ENCODE results near the gene FA2H. TPM values are rescaled to one million over a fixed set of nuclear protein-coding genes. Genes with fewer than 3 reads are reported as not detected.
"Not testable (repeated sequence)": the region's sequence is repeated elsewhere in the genome, so short reads cannot be mapped to it uniquely, and the experiment has no call there.

FA2H gene
- total RNA-seq, 3 donors from 2014 or later, result 0.33 to 1.8 TPM; not detected in 1

DNA sequence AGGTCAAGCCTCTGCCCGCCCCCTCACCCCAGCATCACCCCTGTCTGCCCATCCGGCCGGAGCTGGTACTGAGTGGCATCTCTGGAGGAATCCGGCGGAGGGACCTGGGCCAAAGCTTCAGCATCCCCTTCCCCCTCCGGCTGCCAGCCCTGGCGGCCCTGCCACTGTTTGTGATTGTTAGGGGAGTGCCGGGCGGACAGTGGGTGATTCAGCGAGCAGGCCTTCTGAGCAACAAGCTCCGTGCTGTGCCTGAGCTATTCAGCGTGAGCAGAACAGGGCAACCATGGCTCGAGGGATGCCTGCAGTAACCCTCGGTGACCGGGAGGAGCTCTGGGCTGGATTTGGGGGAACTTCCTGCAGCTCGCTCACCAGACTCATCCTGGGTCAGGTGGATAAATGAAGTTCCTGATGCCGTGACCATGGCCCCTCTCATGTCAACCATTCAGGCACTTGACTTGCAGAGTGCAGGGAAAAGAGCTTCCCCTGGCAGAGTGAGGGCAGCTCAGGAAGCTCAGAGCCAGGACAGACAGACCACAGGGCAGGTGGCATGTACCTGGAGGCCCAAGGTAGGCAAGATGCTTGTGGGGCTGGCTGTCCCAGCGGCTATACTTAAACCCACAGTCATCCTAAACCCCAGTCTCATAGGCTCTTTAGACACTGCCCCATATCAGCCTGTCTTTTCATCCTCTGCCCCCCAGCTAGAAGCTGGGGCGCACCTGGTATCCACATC is 49.6 kb downstream of the FA2H start:
- H3K27ac ChIP-seq, result peak overlapping the region in 1 of 2 donors; percentile 29
- intact Hi-C loops (cut with DNase I; ENCODE audit: low total_unique reads), result no loop called here
- no peaks in the 10 kb centered on the region for H3K27me3 ChIP-seq

DNA sequence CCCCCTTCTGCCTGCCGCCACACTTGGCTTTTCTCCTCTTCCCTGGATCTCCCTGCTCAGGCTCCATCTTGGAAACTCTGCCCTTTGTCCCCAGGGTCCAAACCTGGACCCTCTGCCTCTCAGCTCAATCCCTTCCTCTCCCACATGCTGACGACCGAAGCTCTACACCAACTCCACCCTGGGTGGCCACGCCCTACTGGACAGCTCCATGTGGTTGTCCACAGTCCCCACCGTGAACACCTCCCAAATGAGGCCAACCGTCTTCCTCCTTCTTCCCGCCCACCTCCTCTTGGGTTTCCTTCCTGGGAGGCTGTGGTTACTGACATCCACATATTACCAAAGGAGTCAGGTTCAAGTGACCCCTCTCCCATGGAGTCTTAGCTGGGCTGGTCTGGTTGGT is 51.4 kb downstream of the FA2H start:
- no peaks in the 10 kb centered on the region for H3K36me3 ChIP-seq
- H3K27ac ChIP-seq, result no peak overlapping the region
- intact Hi-C loops (cut with DNase I; ENCODE audit: low total_unique reads), result no loop called here
- H3K4me3 ChIP-seq, result no peak overlapping the region
- no peak for DNase-seq (ENCODE audit: low spot score in 2 of 2)
- TF ChIP-seq POLR2A (IDR thresholded peaks at IDR 0.05), result no peak
- no peak for TF ChIP-seq POLR2AphosphoS5 (IDR thresholded peaks at IDR 0.05)
- TF ChIP-seq, protein P1, sequence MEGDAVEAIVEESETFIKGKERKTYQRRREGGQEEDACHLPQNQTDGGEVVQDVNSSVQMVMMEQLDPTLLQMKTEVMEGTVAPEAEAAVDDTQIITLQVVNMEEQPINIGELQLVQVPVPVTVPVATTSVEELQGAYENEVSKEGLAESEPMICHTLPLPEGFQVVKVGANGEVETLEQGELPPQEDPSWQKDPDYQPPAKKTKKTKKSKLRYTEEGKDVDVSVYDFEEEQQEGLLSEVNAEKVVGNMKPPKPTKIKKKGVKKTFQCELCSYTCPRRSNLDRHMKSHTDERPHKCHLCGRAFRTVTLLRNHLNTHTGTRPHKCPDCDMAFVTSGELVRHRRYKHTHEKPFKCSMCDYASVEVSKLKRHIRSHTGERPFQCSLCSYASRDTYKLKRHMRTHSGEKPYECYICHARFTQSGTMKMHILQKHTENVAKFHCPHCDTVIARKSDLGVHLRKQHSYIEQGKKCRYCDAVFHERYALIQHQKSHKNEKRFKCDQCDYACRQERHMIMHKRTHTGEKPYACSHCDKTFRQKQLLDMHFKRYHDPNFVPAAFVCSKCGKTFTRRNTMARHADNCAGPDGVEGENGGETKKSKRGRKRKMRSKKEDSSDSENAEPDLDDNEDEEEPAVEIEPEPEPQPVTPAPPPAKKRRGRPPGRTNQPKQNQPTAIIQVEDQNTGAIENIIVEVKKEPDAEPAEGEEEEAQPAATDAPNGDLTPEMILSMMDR (IDR thresholded peaks at IDR 0.05), result no peak
- H3K4me1 ChIP-seq, result no peaks in the 10 kb centered on the region
- H3K9me3 ChIP-seq, result peaks cover 7 to 8% of the 10 kb centered on the region in 2 donors
- no peaks in the 10 kb centered on the region for H3K27me3 ChIP-seq

More for the DNA sequence above, 49.6 kb downstream of the FA2H start:
- Histone ChIP-seq H3K9me3 (peaks cover 7 to 8% of the 10 kb centered on the region in 2 donors), H3K4me3 (no peak overlapping the region), H3K36me3 (no peaks in the 10 kb centered on the region), H3K4me1 (peaks cover 0 to 7% of the 10 kb centered on the region in 2 donors)
- no peak for TF ChIP-seq POLR2A (IDR thresholded peaks at IDR 0.05)
- no peak for TF ChIP-seq POLR2AphosphoS5 (IDR thresholded peaks at IDR 0.05)
- TF ChIP-seq, protein P1 (IDR thresholded peaks at IDR 0.05), result peak in 1 of 3 donors; percentile 18
- DNase-seq (ENCODE audit: low spot score in 2 of 2), result no peak

DNA sequence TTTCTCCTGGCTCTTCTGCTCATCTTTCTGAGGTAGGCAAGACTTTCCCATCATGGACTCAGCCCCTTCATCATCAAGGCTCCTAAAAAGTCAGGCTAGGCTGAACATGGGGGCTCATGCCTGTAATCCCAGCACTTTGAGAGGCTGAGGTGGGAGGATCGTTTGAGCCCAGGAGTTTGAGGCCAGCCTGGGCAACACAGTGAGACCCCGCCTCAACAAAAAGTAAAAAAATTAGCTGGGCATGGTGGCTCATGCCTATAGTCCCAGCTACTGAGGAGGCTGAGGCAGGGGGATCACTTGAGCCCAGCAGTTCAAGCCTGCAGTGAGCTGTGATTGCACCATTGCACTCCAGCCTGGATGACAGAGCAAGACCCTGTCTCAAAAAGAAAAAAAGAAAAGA is 52.5 kb downstream of the FA2H start:
- H3K36me3 ChIP-seq; DNase-seq (ENCODE audit: low spot score in 2 of 2); H3K4me1 ChIP-seq; intact Hi-C loops (cut with DNase I; ENCODE audit: low total_unique reads); H3K27me3 ChIP-seq; H3K4me3 ChIP-seq; H3K27ac ChIP-seq; H3K9me3 ChIP-seq: not testable (repeated sequence)

DNA sequence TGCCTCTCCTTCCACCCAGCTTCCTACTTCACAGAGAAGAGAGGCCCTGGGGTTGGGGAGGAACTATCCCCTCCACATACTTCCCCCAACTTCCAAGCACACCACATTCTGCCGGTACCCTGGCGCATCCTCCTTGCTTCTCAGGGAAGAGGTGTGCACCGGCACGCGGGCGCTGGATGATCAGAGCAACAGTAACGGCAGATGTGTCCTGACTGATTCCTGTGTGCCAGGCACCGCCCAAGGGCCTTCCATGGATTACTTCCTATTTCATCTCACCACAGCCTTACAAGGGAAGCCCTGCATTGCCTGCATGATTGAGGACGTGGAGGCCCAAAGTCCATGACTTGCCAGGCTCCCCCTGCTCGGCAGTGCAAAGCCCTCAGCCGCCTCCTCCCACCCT is 52.9 kb downstream of the FA2H start:
- Histone ChIP-seq H3K9me3 (peaks cover 1% of the 10 kb centered on the region in 2 donors), H3K27me3 (no peaks in the 10 kb centered on the region), H3K4me3 (no peak overlapping the region), H3K27ac (no peak overlapping the region), H3K36me3 (no peaks in the 10 kb centered on the region), H3K4me1 (no peaks in the 10 kb centered on the region)
- DNase-seq (ENCODE audit: low spot score in 2 of 2), result no peak
- intact Hi-C loops (cut with DNase I; ENCODE audit: low total_unique reads), result no loop called here
- TF ChIP-seq POLR2AphosphoS5 (IDR thresholded peaks at IDR 0.05) (no peak), POLR2A (IDR thresholded peaks at IDR 0.05) (no peak)
- TF ChIP-seq, protein P1 (IDR thresholded peaks at IDR 0.05), result no peak

DNA sequence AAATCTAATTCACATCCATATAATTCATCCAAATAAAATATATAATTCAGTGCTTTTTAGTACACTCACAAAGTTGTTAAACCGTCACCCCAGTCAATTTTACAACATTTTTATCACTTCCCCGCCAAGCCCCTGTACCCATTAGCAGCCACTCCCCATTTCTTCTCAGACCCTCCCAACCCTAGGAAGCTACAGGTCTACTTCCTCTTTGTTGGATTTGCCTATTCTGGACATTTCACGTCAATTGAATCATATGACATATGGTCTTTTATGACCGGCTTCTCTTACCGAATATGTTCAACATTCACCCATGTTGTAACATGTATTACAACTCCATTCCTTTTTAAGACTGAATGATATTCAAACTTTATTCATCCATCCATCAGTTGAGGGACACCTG is 54.0 kb downstream of the FA2H start:
- H3K4me1 ChIP-seq, result no peaks in the 10 kb centered on the region
- no peak for DNase-seq (ENCODE audit: low spot score in 2 of 2)
- no peaks in the 10 kb centered on the region for H3K27me3 ChIP-seq
- intact Hi-C loops (cut with DNase I; ENCODE audit: low total_unique reads), result no loop called here
- TF ChIP-seq POLR2AphosphoS5 (IDR thresholded peaks at IDR 0.05) (no peak), POLR2A (IDR thresholded peaks at IDR 0.05) (no peak)
- TF ChIP-seq, protein P1 (IDR thresholded peaks at IDR 0.05), result no peak
- no peak overlapping the region for H3K27ac ChIP-seq
- no peaks in the 10 kb centered on the region for H3K36me3 ChIP-seq
- no peaks in the 10 kb centered on the region for H3K9me3 ChIP-seq
- H3K4me3 ChIP-seq, result no peak overlapping the region
